ENCODE results near the gene CTCF. TPM values are rescaled to one million over a fixed set of nuclear protein-coding genes. Genes with fewer than 3 reads are reported as not detected.

CTCF gene
- total RNA-seq, 2 donors from 2014 or later, result 55.5 to 71.1 TPM

- peaks cover 1 to 12% of the 10 kb centered on the region in 2 donors for H3K36me3 Mint-ChIP-seq (ENCODE audit: insufficient read depth in 2 of 2)
- no peak overlapping the region for H3K27ac Mint-ChIP-seq
- H3K9me3 Mint-ChIP-seq, result no peaks in the 10 kb centered on the region
- peaks cover 26% of the 10 kb centered on the region for H3K4me1 Mint-ChIP-seq (ENCODE audit: low read depth)
- DNase-seq (no peak), ATAC-seq (replicated peaks in 1 of 2) (no peak)
- H3K4me3 Mint-ChIP-seq, result no peak overlapping the region
- H3K27me3 Mint-ChIP-seq (ENCODE audit: low read depth), result no peaks in the 10 kb centered on the region
These were observed 85.4 kb downstream of the CTCF start for GRCh38 chr16:67647681-67648080.

GRCh38 chr16:67648088-67648763, 85.9 kb downstream of the CTCF start:
- no peak overlapping the region for H3K4me3 Mint-ChIP-seq
- DNase-seq (no peak), ATAC-seq (replicated peaks in 1 of 2) (no peak)
- no peaks in the 10 kb centered on the region for H3K9me3 Mint-ChIP-seq
- H3K36me3 Mint-ChIP-seq (ENCODE audit: insufficient read depth in 2 of 2), result peaks cover 1 to 12% of the 10 kb centered on the region in 2 donors
- H3K4me1 Mint-ChIP-seq (ENCODE audit: low read depth), result peaks cover 26% of the 10 kb centered on the region
- H3K27ac Mint-ChIP-seq, result no peak overlapping the region
- H3K27me3 Mint-ChIP-seq (ENCODE audit: low read depth), result no peaks in the 10 kb centered on the region

GRCh38 chr16:67648764-67649407, 86.6 kb downstream of the CTCF start:
- no peak overlapping the region for H3K4me3 Mint-ChIP-seq
- H3K36me3 Mint-ChIP-seq (ENCODE audit: insufficient read depth in 2 of 2), result peaks cover 1 to 12% of the 10 kb centered on the region in 2 donors
- H3K9me3 Mint-ChIP-seq, result no peaks in the 10 kb centered on the region
- H3K27me3 Mint-ChIP-seq (ENCODE audit: low read depth), result no peaks in the 10 kb centered on the region
- no peak for ATAC-seq (replicated peaks in 1 of 2)
- H3K27ac Mint-ChIP-seq, result no peak overlapping the region
- no peak for DNase-seq
- peaks cover 26% of the 10 kb centered on the region for H3K4me1 Mint-ChIP-seq (ENCODE audit: low read depth)

DNA sequence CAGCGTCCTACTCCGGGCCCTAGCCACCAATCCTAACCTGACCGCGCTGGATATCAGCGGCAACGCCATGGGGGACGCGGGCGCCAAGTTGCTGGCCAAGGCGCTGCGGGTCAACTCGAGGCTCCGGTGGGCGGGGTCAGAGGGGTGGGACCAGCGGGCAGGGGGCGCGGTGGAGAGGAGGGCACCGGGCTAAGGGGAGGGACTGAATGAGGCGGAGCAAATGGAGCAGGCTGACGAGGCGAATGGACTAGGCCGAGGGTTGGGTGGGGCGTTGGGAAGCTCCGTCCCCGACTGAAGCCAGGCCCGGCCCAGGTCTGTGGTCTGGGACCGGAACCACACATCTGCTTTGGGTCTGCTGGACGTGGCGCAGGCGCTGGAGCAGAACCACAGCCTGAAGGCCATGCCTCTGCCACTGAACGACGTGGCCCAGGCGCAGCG, 87.2 kb downstream of the CTCF start:
- Mint-ChIP-seq H3K27ac (no peak overlapping the region), H3K9me3 (no peaks in the 10 kb centered on the region), H3K4me1 (ENCODE audit: low read depth) (peaks cover 22% of the 10 kb centered on the region), H3K36me3 (ENCODE audit: insufficient read depth in 2 of 2) (peaks cover 1 to 12% of the 10 kb centered on the region in 2 donors), H3K4me3 (no peak overlapping the region), H3K27me3 (ENCODE audit: low read depth) (no peaks in the 10 kb centered on the region)
- DNase-seq (no peak), ATAC-seq (replicated peaks in 1 of 2) (no peak)

GRCh38 chr16:67650023-67650422, 87.7 kb downstream of the CTCF start:
- DNase-seq (no peak), ATAC-seq (replicated peaks in 1 of 2) (no peak)
- H3K4me3 Mint-ChIP-seq, result no peak overlapping the region
- no peak overlapping the region for H3K27ac Mint-ChIP-seq
- peaks cover 20% of the 10 kb centered on the region for H3K4me1 Mint-ChIP-seq (ENCODE audit: low read depth)
- H3K9me3 Mint-ChIP-seq, result no peaks in the 10 kb centered on the region
- no peaks in the 10 kb centered on the region for H3K27me3 Mint-ChIP-seq (ENCODE audit: low read depth)
- H3K36me3 Mint-ChIP-seq (ENCODE audit: insufficient read depth in 2 of 2), result peaks cover 1 to 12% of the 10 kb centered on the region in 2 donors

DNA sequence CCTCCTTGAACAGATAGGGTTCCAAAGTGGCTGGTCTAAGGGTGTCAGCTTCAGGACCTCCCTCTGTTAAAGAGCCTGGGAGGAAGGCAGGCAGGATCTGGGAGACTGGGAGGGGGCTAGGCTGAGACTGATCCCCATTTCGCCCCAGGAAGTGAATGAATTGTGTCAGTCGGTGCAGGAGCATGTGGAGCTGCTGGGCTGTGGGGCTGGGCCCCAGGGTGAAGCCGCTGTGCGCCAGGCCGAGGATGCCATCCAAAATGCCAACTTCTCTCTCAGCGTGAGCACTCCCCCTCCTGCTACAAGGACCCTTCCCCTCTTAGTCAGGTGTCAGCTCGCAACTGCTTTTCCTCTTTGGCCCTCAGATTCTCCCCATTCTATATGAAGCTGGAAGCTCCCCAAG, 88.7 kb downstream of the CTCF start:
- peaks cover 20% of the 10 kb centered on the region for H3K4me1 Mint-ChIP-seq (ENCODE audit: low read depth)
- H3K36me3 Mint-ChIP-seq (ENCODE audit: insufficient read depth in 2 of 2), result peaks cover 5 to 17% of the 10 kb centered on the region in 2 donors
- no peaks in the 10 kb centered on the region for H3K27me3 Mint-ChIP-seq (ENCODE audit: low read depth)
- no peaks in the 10 kb centered on the region for H3K9me3 Mint-ChIP-seq
- DNase-seq (no peak), ATAC-seq (replicated peaks in 1 of 2) (no peak)
- H3K4me3 Mint-ChIP-seq, result no peak overlapping the region
- no peak overlapping the region for H3K27ac Mint-ChIP-seq

DNA sequence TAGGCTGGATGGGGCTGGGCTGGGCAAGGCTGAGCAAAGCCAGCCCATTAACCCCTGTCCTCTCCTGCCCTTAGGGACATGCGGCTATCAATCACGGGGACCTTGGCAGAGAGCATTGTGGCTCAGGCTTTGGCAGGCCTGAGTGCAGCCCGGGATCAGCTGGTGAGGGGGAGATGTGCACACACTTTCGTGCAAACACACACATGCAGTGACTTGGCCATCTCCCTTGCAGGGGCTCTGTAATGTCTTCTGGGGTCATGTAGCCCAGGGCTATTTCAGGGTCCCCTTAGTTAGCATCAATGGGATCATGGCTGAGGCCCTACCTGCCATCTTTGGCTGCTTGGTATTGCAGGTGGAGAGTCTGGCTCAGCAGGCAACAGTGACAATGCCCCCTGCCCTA, 89.5 kb downstream of the CTCF start:
- Mint-ChIP-seq H3K4me1 (ENCODE audit: low read depth) (peaks cover 15% of the 10 kb centered on the region), H3K9me3 (no peaks in the 10 kb centered on the region), H3K36me3 (ENCODE audit: insufficient read depth in 2 of 2) (peaks cover 5 to 17% of the 10 kb centered on the region in 2 donors), H3K27me3 (ENCODE audit: low read depth) (no peaks in the 10 kb centered on the region), H3K27ac (no peak overlapping the region), H3K4me3 (no peak overlapping the region)
- no peak for ATAC-seq (replicated peaks in 1 of 2)
- no peak for DNase-seq

DNA sequence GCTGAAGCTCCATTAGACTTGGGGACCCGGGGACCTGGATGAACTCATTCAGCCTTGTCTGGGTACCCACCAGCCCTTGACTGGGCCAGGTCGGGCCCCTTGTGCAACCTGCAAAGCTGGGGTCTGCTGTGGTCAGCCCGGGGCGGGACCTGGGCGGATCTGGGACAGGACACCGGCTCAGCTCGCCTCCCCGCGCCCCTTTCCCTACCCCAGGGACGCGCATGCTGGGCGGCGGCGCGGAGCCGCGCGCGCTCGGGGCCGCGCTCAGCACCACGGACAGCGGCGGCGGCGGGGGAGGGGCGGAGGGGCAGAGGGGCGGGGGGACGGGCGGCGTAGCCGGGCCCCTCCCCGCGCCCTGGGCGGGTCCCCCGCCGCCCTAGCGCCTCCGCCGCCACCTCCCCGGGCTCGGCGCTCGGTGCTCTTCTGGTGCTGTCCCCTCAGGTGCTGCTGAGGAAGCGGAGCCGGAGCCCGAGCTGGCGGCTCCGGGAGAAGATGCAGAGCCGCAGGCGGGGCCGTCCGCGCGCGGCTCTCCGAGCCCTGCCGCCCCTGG, 90.3 kb downstream of the CTCF start:
- H3K27ac Mint-ChIP-seq, result no peak overlapping the region
- H3K4me3 Mint-ChIP-seq, result no peak overlapping the region
- no peaks in the 10 kb centered on the region for H3K27me3 Mint-ChIP-seq (ENCODE audit: low read depth)
- no peak for DNase-seq
- no peak for ATAC-seq (replicated peaks in 1 of 2)
- peaks cover 5 to 17% of the 10 kb centered on the region in 2 donors for H3K36me3 Mint-ChIP-seq (ENCODE audit: insufficient read depth in 2 of 2)
- H3K4me1 Mint-ChIP-seq (ENCODE audit: low read depth), result peaks cover 11% of the 10 kb centered on the region
- H3K9me3 Mint-ChIP-seq, result no peaks in the 10 kb centered on the region

GRCh38 chr16:67653128-67653788, 90.9 kb downstream of the CTCF start:
- Mint-ChIP-seq H3K27ac (no peak overlapping the region), H3K36me3 (ENCODE audit: insufficient read depth in 2 of 2) (peaks cover 5 to 17% of the 10 kb centered on the region in 2 donors), H3K4me1 (ENCODE audit: low read depth) (peaks cover 11% of the 10 kb centered on the region), H3K9me3 (no peaks in the 10 kb centered on the region), H3K4me3 (no peak overlapping the region), H3K27me3 (ENCODE audit: low read depth) (no peaks in the 10 kb centered on the region)
- DNase-seq (no peak), ATAC-seq (replicated peaks in 1 of 2) (no peak)

DNA sequence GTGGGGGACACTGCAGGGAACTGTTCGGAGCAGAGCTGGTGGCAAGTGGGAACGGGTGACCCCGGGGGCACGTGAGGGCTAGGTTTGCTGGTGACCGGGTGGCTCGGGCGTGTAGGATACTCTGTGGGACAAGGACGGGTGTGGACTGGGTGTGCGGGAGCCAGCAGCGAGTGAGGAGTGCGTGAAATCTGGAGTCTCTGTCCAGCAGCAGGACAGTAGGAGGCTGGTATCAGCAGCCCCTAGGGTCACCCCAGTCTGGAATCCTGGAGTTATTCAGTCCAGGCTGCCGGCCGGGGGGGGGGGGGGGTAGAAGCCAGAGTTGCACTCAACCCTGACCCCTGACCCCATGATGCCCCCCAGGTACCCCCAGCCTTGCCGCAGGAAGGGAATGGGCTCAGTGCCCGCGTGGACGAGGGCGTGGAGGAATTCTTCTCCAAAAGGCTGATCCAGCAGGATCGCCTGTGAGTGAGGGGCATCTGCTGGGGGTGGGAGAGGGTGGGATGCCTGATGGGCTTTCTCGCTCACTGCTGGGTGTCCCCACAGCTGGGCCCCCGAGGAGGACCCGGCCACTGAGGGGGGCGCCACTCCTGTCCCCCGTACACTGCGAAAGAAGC, 91.6 kb downstream of the CTCF start:
- H3K36me3 Mint-ChIP-seq (ENCODE audit: insufficient read depth in 2 of 2), result peaks cover 6 to 16% of the 10 kb centered on the region in 2 donors
- H3K4me3 Mint-ChIP-seq, result no peak overlapping the region
- H3K4me1 Mint-ChIP-seq (ENCODE audit: low read depth), result peaks cover 16% of the 10 kb centered on the region
- ATAC-seq (replicated peaks in 1 of 2) (no peak), DNase-seq (no peak)
- H3K27ac Mint-ChIP-seq, result no peak overlapping the region
- no peaks in the 10 kb centered on the region for H3K27me3 Mint-ChIP-seq (ENCODE audit: low read depth)
- H3K9me3 Mint-ChIP-seq, result no peaks in the 10 kb centered on the region

- Mint-ChIP-seq H3K4me3 (no peak overlapping the region), H3K4me1 (ENCODE audit: low read depth) (peaks cover 21% of the 10 kb centered on the region), H3K36me3 (ENCODE audit: insufficient read depth in 2 of 2) (peaks cover 7 to 16% of the 10 kb centered on the region in 2 donors), H3K27me3 (ENCODE audit: low read depth) (no peaks in the 10 kb centered on the region), H3K27ac (no peak overlapping the region), H3K9me3 (no peaks in the 10 kb centered on the region)
- ATAC-seq (replicated peaks in 1 of 2) (no peak), DNase-seq (no peak)
These were observed 92.1 kb downstream of the CTCF start for GRCh38 chr16:67654403-67654911.

DNA sequence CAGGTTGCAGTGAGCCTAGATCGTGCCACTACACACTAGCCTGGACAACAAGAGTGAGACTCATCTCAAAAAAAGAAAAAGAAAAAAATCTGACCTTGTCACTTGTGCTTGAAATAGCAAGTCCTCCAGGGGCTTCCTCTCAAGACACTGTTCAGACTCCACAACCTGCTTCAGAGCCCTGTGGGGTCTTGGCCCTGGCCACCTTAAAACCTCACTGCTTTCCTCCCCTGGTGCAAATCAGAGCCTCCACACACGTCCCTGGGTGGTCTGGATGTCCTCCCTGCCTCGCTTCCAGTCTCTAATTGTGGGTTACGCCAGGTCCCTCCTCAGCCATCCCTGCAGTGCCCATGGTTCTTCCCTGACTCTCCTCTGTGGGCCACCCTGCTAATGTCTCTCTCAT, 93.0 kb downstream of the CTCF start:
- no peak overlapping the region for H3K4me3 Mint-ChIP-seq
- H3K9me3 Mint-ChIP-seq, result no peaks in the 10 kb centered on the region
- peak overlapping the region; percentile 77 for H3K27ac Mint-ChIP-seq
- ATAC-seq (replicated peaks in 1 of 2), result no peak
- peaks cover 11 to 13% of the 10 kb centered on the region in 2 donors for H3K36me3 Mint-ChIP-seq (ENCODE audit: insufficient read depth in 2 of 2)
- H3K27me3 Mint-ChIP-seq (ENCODE audit: low read depth), result no peaks in the 10 kb centered on the region
- peaks cover 16% of the 10 kb centered on the region for H3K4me1 Mint-ChIP-seq (ENCODE audit: low read depth)
- no peak for DNase-seq

Data from activated T-cell treated with anti-CD3 and anti-CD28 coated beads, Interleukin-2, amount 50 U/mL, for 72 hours (primary cell).